Measurements from ENCODE around the gene AKNA.

AKNA gene

GRCh38 chr9:114308361-114308950 lies 79.3 kb downstream of the AKNA start:
- no peak for DNase-seq (ENCODE audit: low read depth in 1 of 2, low spot score in 1 of 2)

GRCh38 chr9:114307899-114308267 lies 79.9 kb downstream of the AKNA start:
- no peak for DNase-seq (ENCODE audit: low read depth in 1 of 2, low spot score in 1 of 2)

GRCh38 chr9:114304416-114305188 lies 83.2 kb downstream of the AKNA start:
- DNase-seq (ENCODE audit: low read depth in 1 of 2, low spot score in 1 of 2) = no peak

- DNase-seq (ENCODE audit: low read depth in 1 of 2, low spot score in 1 of 2) = no peak
These were observed 83.8 kb downstream of the AKNA start for GRCh38 chr9:114303977-114304376.

GRCh38 chr9:114303571-114303970 lies 84.2 kb downstream of the AKNA start:
- no peak for DNase-seq (ENCODE audit: low read depth in 1 of 2, low spot score in 1 of 2)

- DNase-seq (ENCODE audit: low read depth in 1 of 2, low spot score in 1 of 2) = no peak
These were observed 85.1 kb downstream of the AKNA start for GRCh38 chr9:114302727-114303126.

GRCh38 chr9:114301798-114302565 lies 85.8 kb downstream of the AKNA start:
- no peak for DNase-seq (ENCODE audit: low read depth in 1 of 2, low spot score in 1 of 2)

- DNase-seq (ENCODE audit: low read depth in 1 of 2, low spot score in 1 of 2) = no peak
These were observed 86.7 kb downstream of the AKNA start for GRCh38 chr9:114300846-114301797.

- DNase-seq (ENCODE audit: low read depth in 1 of 2, low spot score in 1 of 2) = no peak
These were observed 87.5 kb downstream of the AKNA start for GRCh38 chr9:114300153-114300845.

GRCh38 chr9:114299286-114300152 lies 88.3 kb downstream of the AKNA start:
- no peak for DNase-seq (ENCODE audit: low read depth in 1 of 2, low spot score in 1 of 2)

GRCh38 chr9:114296338-114296737 lies 91.4 kb downstream of the AKNA start:
- DNase-seq (ENCODE audit: low read depth in 1 of 2, low spot score in 1 of 2) = no peak

- DNase-seq (ENCODE audit: low read depth in 1 of 2, low spot score in 1 of 2) = no peak
These were observed 93.1 kb downstream of the AKNA start for GRCh38 chr9:114294664-114295063.

GRCh38 chr9:114291886-114292590 lies 95.7 kb downstream of the AKNA start:
- DNase-seq (ENCODE audit: low read depth in 1 of 2, low spot score in 1 of 2) = no peak

GRCh38 chr9:114291064-114291474 lies 96.7 kb downstream of the AKNA start:
- peak; percentile 63 to 70 for DNase-seq (ENCODE audit: low read depth in 1 of 2, low spot score in 1 of 2)

GRCh38 chr9:114290561-114290986 lies 97.2 kb downstream of the AKNA start:
- DNase-seq (ENCODE audit: low read depth in 1 of 2, low spot score in 1 of 2) = no peak

GRCh38 chr9:114289571-114290481 lies 98.0 kb downstream of the AKNA start:
- DNase-seq (ENCODE audit: low read depth in 1 of 2, low spot score in 1 of 2) = no peak

- DNase-seq (ENCODE audit: low read depth in 1 of 2, low spot score in 1 of 2) = no peak
These were observed 98.7 kb downstream of the AKNA start for GRCh38 chr9:114289106-114289505.

Measured in activated CD4-positive, alpha-beta T cell treated with anti-CD3 and anti-CD28 coated beads, Interleukin-2, amount 50 U/mL, for 24 hours (primary cell).